GM12875 (cell line): ENCODE measurements around the gene STAU1.
"Not testable (repeated sequence)": the region's sequence is repeated elsewhere in the genome, so short reads cannot be mapped to it uniquely, and the experiment has no call there.

Experiments
- H3K4me3 ChIP-seq: one replicate; pipeline ENCODE4 v1.5.1; 2011; ENCODE audit warnings: low read depth, low read length, control low read depth
- CTCF ChIP-seq: IDR thresholded peaks from 2 replicates; pipeline ENCODE4 v1.5.1; 2011; ENCODE audit warnings: low read depth, mild to moderate bottlenecking, control low read depth, inconsistent platforms, low read length, moderate library complexity, borderline replicate concordance; ENCODE audit not compliant: insufficient read depth

STAU1 gene

DNA sequence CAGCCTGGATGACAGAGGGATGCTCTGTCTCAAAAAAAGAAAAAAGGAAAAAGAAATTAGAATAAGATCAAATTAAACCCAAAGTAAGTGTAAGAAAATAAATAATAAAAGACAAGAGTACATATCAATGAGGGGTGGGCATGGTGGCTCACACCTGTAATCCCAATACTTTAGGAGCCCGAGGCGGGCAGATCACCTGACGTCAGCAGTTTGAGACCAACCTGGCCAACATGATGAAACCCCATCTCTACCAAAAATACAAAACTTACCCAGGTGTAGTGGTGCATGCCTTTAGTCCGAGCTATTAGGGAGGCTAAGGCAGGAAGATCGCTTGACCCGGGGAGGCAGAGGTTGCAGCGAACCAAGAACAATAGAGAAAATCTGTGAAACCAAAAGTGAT is 14.9 kb upstream of the STAU1 start:
- TF ChIP-seq CTCF: no peak
- H3K4me3 ChIP-seq: no peak overlapping the region

- TF ChIP-seq CTCF: no peak
Observed at GRCh38 chr20:49199729-49200293, 11.7 kb upstream of the STAU1 start.

DNA sequence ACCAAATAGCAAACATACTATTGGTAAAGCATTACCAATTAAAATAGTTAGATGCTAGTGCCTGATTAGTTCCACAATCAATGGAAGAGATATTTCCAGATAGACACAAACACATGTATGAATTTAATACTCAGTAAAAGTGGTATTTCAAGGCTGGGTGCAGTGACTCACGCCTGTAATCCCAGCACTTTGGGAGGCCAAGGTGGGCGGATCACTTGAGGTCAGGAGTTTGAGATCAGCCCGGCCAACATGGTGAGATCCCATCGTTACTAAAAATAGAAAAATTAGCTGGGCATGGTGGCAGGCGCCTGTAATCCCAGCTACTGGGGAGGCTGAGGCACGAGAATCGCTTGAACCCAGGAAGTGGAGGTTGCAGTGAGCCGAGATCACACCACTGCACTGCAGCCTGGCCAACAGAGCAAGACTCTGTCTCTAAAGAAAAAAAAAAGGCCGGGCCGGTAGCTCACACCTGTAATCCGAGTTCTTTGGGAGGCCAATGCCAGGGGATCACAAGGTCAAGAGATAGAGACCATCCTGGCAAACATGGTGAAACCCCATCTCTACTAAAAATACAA is 4.9 kb upstream of the STAU1 start:
- H3K4me3 ChIP-seq: not testable (repeated sequence)

More at GRCh38 chr20:49199729-49200293, 11.7 kb upstream of the STAU1 start:
- H3K4me3 ChIP-seq: no peak overlapping the region

- TF ChIP-seq CTCF: no peak
- H3K4me3 ChIP-seq: peak overlapping the region; percentile 71
Observed at GRCh38 chr20:49187330-49187850, 744 bp downstream of the STAU1 start.

DNA sequence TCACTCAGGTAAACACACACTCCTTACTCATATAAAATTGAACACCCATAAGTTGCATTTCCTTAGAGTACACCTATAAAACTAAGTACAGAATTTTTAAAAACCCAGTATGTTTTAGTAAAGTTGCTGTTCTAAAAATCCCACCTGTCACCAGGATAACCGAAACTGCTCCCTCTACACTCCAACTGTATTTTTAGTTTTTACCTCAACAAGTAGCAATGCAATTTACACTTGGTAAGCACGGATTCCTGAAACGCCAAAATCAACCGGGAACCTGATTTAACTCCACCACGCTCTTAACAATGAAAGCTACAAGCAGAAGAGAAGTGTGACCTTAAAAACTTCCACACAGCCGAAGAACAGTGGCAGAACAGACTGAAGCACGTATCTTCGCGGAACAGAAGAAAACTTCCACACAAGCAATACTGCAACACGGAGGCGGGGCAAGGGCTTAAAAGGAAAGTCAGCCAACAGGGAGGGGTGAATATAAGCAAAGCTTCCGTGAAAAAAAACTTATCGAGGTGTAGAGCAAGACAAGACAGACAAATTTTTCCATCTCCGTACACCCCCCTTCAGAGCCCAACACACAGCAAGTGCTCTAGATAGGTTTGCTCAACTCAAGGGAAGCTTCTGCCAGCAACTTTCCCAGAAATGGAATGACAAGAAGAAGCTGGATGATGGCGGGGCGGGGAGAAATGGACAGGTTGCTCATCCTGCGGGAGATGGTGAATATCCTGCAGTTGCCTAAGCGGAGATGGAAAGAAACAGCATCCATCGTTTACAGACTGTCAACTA is 1.4 kb downstream of the STAU1 start:
- TF ChIP-seq CTCF: no peak

GRCh38 chr20:49185071-49185761 is 2.9 kb downstream of the STAU1 start:
- no peak overlapping the region for H3K4me3 ChIP-seq
- no peak for TF ChIP-seq CTCF

More for the DNA sequence above, 1.4 kb downstream of the STAU1 start:
- peak overlapping the region; percentile 71 for H3K4me3 ChIP-seq

- no peak overlapping the region for H3K4me3 ChIP-seq
- TF ChIP-seq CTCF: no peak
Observed at GRCh38 chr20:49184691-49185070, 3.5 kb downstream of the STAU1 start.

DNA sequence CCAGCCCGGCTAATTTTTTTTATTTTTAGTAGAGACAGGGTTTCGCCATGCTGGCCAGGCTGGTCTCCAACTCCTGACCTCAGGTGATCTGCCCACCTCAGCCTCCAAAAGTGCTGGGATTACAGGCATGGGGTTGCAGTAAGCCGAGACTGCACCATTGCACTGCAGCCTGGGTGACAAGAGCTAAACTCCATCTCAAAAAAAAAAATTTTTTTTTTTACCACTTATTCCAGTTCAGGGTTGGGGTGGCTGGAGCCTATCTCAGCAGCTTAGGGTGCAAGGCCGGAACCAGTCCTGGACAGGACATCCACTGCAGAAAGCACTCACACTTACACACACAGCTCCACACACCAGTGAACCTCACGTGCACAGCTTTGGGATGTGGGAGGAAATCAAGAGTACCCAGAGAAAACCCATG is 4.0 kb downstream of the STAU1 start:
- H3K4me3 ChIP-seq: not testable (repeated sequence)
